HG02870 (cell line): ENCODE results near the gene RMDN3.

Experiments used
- ATAC-seq: cut with Tn5 transposase; IDR thresholded peaks from one replicate; pipeline ENCODE4 v1.9.1; 2021; ENCODE audit warnings: mild to moderate bottlenecking, moderate library complexity; ENCODE audit not compliant: unreplicated experiment

RMDN3 gene

DNA sequence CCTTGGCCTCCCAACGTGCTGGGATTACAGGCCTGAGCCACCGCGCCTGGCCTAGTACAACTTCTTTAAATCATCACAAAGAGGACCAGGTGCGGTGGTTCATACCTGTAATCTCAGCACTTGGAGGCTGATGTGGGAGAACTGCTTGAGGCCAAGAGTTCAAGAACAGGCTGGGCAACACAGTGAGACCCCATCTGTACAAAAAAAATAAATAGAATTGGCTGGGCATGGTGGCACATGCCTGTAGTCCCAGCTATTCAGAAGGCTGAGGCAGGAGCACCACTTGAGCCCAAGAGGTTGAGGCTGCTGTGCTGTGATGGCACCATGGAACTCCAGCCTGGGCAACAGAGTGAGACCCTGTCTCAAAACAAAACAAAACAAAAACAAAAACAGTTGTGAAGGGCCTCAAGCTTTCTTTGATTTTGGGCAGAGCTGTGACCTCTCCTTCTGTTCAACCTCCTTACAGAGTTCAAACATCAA lies 5.9 kb downstream of the RMDN3 start:
- no peak for ATAC-seq

DNA sequence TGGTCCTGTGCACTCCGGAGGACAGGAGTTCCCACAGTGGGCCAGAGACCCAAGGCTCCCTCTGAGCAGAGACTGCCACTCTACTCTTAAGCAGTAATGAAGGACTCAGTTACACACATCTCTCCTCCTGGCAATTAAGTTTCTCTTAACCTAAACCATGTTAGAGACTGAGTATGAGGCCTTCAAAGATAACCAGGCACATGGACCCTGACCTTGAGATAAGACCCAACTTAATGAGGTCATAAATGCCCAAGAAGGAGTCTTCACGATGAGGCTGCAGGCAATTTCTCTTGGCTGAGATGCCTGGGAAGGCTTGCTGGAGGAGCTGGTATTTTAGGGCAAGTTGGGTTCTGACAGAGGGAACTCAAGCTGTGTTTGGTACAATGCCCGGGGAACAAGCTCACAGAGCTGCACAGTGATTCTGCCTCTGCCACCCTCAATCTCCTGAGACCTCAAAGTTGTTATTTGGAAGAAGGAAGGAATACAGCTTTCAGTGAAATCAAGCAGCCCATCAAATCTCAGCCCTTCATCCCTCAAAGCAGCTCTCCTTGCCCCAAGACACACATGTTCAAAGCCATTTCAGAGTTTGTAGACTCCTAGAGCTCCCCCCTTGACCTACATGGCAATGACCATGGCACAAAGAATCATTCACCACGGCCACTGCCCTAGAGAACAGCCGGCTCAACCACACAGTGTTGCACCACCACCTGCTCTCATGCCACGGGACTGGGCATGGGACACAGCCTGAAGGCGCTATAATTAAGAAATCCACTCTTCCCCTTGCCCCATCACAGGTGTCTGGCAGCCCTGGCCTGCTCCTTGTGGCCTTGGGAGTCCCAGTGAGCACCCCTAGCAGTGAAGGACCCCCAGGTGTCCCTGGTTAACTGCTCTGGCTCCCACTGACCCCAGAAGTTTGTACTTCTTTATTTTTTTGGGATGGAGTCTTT lies 7.1 kb downstream of the RMDN3 start:
- ATAC-seq: no peak

DNA sequence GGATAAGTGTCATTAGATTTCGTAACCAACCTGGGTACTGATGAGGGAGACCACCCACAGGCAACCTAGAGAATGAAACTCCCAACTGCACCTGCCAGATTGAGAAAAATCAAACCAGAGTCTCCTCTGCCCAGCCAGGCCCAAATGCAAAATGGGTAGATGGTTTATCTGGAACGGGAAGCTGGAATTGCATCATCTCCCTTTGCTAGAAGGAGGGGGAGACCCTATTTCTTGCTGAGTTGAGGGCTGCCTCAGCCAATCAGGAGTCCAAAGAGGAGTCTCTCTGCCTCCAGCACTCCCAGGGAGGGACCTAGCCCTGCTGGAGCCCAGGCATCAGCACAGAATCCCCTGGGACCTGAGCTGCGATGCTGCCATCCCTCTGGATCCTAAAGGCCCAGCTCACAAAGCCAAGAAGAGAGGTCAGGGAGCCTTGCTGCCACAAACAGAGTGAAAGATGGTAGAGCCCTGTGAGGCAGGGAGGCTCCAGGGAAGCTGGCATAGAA lies 8.1 kb downstream of the RMDN3 start:
- no peak for ATAC-seq

DNA sequence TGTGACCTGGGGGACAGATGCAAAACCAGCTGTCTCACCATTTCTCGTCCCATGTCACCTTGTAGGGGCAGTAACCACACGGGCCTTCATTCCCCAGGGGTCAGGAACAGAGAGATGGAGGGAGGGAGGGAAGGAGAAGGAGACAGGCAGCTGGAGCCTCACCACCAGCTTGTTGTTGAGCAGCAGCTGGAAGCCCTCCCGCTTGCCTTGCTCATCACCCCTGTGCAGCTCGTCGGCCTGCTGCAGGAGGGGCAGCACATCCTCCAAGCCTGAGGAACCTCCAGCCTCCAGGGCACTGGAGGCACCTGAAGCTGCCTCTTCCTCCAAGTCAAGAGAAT lies 10.3 kb downstream of the RMDN3 start:
- ATAC-seq: no peak

DNA sequence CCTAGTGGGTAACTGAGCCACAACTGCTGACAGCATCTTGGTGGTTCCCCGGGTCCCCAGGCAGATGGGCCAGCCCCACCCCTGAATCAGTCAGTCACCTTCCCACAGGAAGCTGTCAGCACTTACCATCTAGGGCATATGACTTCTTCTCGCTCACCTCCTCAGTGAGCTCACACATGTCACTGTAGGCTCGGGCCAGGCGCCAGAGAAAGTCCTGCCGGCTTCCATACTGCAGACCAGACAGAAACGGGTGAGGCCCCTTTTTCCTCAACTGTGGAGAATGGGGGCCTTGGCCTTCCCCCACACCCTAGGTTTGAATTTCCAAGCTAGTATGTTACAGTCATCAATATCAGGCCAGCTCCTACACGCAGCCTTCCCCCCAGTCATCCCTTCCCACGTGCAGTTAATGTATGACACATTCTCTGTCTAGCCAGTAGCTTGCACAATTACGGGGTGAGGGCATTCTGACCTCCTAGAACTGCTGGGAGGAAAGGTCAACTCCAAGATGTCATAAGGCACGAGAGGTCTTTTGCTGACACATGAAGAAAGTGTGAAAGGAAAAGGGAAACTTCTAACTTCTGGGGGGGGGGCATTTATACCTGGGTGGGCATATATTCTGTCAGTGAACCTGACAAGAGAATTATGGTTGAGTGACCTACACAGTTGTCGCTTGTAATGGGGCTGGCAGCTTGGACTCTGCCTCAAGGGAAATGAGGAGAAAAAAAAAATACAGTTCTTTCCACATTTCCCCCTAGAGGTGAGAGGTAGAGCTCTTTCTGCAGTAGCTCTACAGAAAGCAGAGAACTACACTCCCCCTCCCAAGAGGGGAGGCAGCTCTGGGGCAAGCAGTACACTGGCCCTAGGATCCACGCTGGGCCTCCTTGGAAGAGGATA lies 10.9 kb downstream of the RMDN3 start:
- ATAC-seq: no peak

DNA sequence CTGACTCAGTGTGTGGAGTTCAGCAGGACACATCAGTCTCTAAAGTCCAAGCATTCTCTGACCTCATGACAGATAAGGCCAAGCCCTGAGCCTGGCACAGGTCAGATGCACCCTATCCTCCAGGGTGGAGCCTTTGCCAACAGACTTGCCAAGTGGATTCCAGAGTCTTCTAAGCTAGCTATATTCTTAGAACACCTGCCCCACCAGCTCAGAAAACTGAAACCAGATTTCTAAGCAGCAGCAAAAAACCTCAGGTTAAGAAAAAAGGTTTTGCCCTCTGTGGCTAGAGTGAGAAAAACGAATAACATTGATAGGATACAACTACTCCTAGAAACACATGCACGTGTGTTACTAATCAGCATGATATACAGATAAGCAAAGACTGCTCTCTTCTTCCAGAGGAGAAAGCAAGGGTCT lies 11.6 kb downstream of the RMDN3 start:
- ATAC-seq: no peak

DNA sequence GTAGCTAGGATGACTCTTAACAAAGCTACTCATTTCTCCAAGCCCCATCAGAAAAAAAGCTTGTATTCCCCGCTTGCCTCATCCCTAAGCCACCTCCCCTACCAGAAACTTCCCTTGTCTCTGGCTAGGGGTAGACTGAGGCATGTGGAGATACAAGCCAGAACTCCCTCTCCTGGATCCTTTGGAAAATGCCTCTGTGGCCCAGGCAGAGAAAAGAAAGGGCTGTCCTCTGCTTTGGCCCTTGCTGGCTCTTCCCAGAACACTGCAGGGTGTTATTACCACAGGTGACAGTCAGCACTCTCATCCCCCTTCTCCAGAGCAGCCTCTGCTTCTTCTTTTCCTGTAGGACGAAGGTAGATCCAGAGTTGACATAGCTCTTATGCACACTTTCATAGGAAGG lies 15.2 kb downstream of the RMDN3 start:
- no peak for ATAC-seq

DNA sequence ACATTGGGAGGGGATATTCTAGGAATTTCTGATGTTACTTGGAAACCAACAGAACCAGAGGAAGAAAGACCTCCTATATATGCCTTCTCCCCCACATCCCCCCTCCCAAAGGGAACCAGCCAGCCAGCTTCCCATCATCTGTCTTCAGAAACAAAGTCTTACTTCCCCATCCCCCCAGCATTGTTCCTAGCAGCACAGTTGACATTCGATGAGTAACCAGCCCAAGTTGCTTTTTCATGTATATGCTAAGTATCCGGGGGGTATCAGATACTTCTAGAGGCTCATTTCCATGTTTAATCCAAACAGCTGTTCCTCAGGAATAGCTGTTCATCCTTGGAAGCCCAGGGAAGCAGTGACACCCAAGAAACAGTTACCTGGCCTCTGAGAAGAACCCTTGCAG lies 16.0 kb downstream of the RMDN3 start:
- ATAC-seq: no peak

DNA sequence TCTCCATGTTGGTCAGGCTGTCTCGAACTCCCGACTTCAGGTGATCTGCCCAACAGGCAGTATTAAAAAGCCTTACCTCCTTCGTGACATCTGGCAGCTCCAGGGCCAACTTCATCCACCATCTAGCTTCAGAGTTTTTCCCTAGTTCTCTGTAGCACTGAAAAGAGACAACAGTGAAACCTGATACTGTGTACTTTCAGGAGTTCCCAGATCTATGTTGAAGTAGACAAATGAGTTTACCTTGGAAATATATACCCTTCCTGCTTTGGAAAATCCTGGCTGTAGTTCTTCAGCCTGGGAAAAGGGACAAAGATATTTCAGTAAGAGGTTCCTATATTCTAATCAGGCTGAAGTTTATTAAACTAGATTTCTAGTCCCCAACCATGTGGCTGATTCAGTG lies 18.0 kb downstream of the RMDN3 start:
- ATAC-seq: no peak

DNA sequence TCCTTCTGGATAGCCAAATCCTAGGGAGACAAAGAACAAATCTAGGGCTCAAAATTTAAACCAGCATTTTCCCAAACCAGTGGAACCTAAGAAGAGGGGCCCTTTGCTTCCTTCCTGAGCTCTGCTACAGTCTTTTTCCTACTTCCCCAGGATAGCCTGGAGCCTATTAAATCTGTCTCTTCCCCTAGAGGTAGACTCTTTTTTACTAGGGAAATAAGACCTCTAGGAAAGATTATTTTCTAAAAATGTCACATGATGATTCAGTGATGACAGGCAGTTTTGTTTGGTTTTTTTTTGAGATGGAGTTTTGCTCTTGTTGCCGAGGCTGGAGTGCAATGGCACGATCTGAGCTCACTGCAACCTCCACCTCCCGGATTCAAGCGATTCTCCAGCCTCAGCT lies 18.5 kb downstream of the RMDN3 start:
- no peak for ATAC-seq

DNA sequence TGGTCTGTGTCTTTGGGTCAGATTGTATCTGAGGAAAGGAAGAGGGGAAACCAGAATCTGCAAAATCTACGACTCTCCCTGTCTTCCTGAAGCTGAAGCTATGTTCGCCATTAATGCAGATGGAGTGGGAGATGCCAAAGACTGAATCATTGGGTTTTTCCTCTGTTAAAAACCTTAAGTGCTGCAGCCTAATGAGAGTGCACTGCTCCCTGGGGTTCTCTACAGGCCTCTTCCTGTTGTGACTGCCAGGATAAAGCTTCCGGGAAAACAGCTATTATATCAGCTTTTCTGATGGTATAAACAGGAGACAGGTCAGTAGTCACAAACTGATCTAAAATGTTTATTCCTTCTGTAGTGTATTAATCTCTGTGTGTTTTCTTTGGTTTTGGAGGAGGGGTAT lies 24.0 kb downstream of the RMDN3 start:
- ATAC-seq: no peak

DNA sequence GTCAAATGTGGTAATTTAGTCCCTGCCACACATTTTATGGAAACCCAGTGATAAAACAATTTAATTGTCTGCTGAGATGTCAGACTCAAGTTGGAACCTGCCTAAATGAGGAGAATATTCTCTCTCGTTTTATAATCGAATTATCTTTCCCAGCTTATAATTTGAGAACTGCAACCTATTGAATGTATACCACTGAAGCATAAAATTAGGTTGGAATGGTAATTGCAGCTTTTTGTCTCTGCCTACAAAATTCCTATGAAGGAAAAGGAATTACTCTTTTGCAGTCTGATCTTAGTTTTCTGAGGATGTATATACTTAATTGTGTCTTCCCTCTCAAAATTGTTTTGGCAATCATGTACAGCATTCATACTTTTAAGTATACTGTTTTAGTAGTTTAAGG lies 31.1 kb downstream of the RMDN3 start:
- ATAC-seq: no peak

DNA sequence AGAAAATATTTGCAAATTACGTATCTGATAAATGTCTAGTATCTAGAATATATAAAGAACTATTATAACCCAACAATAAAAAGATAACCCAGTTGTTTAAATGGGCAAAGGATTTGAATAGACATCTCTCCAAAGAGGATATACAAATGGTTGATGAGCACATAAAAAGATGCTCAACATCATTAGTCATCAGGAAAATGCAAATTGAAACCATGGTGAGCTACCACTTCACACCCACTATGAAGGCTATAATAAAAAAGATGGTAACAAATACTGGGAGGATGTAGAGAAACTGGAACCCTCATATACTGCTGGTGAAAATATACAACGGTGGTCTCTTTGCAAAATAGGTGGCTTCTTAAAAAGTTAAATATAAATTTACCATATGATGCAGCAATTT lies 32.1 kb downstream of the RMDN3 start:
- no peak for ATAC-seq

DNA sequence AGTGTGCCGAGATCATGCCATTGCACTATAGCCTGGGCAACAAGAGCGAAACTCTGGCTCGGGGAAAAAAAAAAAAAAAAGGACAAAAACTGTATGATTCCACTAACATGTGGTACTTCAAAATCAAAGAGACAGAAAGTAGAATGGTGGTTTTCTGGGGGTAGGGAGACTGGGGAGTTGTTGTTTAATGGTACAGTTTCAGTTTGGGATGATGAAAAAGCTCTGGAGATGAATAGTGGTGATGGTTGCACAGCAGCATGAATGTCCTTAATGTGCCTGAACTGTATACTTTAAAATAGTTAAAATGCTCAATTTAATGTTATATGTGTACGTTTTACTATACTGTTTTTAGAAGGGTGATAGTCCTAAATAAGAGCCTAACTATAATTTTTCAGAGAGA lies 32.7 kb downstream of the RMDN3 start:
- ATAC-seq: no peak

DNA sequence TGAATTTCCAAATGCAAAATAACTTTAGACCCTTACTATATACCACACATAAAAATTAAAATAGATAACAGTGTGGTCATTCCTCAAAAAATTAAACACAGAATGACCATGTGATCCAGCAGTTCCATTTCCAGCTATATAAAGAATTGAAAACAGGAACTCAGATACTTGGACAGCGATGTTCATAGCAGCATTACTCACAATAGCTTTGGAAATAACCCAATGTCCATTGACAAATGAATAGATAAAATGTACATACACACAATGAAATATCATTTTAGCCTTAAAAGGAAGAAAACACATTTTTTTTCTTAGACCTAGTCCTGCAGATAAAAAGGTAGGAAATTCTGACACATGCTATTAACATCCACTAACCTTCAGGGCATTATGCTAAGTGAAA lies 33.4 kb downstream of the RMDN3 start:
- no peak for ATAC-seq

DNA sequence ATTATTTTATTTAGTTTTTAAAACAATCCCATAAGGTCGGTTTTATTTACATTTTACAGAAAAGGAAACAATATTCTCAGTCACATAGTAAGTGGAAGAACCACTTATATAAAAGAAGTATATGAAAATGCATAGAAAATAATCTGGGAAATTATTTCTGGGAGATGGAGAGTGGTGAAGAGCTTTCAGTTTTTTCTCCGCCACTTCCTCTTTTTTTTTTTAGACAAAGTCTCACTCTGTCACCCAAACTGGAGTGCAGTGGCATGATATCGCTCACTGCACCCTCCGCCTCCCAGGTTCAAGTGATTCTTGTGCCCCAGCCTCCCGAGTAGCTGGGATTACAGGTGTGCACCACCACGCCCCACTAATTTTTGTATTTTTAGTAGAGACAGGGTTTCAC lies 38.9 kb downstream of the RMDN3 start:
- no peak for ATAC-seq

DNA sequence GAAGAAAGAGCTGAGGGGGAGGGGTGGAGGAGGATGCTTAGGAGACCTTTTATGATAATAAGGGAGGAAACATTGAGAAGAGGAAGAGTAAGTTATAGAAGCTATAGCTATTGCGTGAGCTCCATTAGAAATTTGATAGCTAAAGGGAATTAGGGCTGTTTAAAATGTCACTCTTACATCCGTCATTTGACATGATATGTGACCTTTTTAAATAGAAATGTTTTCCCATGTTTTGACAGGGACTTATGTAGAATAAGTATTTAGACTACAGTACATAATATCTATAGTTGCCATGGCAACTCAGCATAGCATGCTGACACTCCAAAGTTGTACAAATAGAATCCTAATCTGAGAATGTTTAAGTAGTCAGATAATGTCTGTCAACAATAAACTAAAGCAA lies 40.9 kb downstream of the RMDN3 start:
- ATAC-seq: no peak

DNA sequence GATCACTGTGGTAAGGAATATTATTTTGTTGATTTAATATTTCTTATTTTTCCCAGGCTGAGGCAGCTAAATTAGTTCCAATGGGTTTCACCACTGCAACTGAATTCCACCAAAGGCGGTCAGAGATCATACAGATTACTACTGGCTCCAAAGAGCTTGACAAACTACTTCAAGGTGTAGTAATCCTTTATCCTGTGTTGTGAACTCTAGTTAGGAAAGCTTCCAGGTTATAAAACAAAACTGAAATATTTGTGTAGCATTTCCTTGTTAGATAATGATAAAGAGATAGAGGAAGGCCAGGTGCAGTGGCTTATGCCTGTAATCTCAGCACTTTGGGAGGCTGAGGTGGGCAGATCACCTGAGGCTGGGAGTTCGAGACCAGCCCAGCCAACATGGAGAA lies 48.9 kb downstream of the RMDN3 start:
- no peak for ATAC-seq

DNA sequence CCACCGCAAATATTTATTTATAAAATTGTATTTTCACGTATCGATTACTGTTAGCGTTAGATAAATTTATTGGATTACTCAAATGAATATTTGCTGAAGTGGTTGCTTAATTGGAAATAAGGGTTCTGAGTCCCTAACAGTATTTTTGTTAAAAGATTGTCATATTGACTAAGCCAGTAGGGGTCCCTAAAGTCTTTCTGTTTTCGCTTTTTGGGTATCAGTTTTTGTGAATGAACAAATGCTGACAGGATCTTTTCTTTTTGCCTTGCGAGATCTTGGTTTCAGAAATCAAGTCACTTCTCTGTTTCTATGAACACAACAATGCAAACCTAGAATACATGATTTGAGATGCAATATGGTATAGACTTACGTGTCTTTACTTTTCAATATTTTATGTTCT lies 53.0 kb downstream of the RMDN3 start:
- ATAC-seq: no peak

DNA sequence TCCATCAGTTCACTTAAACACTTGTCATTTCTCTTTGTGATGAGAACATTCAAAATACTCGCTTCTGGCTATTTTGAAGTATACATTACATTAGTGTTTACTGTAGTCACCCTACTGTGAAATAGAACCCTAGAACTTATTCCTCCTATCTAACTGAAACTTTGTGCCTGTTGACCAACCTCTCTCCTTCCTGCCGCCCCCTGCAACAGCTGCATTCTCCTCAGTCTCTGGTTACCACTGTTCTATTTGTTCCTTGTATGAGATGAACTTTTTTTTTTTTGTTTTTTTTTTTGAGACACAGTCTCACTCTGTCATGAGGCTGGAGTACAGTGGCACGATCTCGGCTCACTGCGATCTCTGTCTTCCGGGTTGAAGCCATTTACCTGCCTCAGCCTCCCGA lies 57.1 kb downstream of the RMDN3 start:
- ATAC-seq: no peak

DNA sequence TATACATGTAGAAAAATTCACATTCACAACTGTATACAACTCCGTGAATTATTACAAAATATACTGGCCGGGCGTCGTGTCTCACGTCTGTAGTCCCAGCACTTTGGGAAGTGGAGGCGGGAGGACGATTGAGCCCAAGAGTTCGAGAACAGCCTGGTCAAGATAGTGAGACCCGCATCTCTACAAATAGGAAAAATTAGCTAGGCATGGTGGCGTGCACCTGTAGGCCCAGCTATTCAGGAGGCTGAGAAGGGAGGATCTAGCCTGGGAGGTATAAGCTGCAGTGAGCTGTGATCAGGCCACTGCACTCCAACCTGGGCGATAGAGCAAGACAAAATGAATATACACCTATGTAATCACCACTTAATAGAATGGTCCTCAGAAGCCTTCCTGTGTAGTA lies 58.8 kb downstream of the RMDN3 start:
- ATAC-seq: no peak

DNA sequence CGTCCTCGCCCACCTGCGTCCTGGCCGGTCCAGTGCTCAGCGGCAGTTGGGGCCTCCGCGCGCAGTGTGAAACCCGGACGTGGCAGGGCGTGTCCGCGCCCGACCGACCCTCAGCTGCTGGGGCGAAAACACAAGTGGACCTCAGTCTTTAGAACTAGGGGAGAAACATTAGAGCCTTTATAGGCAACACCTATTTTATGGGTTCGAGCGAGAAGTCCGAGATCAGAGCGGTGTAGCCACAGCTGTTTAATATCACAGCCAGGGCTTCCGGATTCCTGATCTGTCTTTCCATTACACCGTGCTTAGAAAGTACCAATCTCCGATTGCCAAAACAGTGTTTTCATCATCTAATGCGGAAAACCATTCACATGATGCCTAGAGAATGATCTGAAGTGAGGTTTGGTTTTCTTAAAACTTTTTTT lies 59.6 kb downstream of the RMDN3 start:
- peak; percentile 4 for ATAC-seq
